AG08395 (cell line): Measurements from ENCODE around the gene PRRC2B.
"Not testable (repeated sequence)": the region's sequence is repeated elsewhere in the genome, so short reads cannot be mapped to it uniquely, and the experiment has no call there.

Experiments
- DNase-seq: peaks from one replicate; pipeline ENCODE4 v3.0.0; 2012; ENCODE audit warnings: mixed read lengths, low spot score

PRRC2B gene

DNA sequence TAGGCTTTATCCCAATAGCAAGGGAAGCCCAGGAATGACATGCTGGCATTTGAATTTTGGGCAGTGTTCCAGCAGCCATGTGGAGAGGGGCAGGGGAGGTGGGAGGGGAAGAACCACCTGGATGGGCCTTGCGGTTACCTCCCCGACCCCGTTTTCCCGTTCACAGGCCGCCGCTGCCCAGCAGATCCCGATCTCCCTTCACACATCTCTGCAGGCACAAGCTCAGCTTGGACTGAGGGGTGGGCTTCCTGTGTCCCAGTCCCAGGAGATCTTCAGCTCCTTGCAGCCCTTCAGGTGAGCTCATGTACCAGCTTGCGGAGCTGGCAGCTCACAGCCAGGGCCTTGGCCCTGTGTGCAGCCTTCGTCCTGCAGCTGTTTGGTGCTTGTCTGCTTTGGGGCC is 93.1 kb downstream of the PRRC2B start:
- no peak for DNase-seq

DNA sequence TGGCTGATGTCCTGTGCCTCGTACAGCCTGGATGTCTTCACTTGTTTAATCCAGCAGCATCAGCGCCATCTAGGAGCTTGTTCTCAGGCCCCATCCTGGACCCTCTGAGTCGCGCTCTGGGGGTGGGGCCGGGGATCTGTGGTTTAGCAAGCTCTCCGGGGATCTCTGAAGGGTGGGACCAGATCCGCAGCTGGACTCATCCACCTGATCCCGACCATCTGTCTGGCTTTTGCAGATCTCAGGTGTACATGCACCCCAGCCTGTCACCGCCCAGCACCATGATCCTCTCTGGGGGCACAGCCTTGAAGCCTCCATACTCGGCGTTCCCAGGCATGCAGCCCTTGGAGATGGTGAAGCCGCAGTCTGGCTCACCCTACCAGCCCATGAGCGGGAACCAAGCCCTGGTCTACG is 93.7 kb downstream of the PRRC2B start:
- no peak for DNase-seq

DNA sequence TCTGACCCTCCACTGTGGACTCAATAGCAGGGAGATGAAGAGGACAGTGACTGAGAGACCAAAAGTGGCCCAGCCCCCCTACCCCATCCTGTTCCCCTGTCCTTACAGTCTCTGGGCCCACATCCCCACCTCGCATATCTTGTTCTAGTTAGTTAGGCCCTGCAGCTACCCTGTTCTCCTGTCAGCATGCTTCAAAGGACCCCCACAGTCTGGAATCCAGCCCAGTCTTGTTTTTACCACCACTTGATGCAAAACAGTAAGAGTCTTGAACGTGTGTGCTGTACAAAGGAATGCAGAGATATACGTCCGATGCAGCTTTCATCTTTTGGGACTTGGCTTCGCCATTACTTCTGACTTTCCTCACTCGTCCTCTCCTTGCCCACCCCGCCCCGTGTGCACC is 96.6 kb downstream of the PRRC2B start:
- DNase-seq: no peak

DNA sequence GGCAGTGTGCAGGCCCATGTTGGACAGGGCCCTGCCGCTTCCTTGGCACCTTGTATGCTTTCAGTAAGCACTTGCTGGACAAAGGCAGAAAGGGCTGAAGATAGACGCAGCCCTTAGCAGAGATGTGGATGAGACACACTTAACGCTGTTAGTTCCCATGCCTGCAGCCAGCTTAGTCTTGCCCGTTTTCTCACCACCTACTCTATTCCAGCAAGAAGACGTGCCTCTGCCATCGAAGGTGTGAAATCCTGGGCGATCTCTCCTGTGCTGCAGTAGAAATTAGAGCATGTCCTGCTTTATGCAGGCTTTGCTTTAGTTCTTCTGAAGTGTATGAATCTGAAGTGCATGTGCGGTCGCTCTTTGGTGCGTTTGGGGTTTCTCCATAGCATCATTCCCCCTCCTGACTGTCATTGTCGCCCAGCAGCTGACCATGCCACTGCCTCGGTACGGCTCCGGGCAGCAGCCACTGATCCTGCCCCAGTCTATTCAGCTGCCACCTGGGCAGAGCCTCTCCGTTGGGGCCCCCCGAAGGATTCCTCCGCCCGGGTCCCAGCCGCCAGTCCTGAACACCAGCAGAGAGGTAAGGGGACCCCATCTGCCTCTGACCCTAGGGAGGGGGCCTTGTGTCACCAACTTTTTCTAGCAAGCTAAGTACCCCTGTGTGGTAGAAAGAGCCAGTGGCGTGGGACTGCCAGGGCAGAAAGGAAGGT is 97.3 kb downstream of the PRRC2B start:
- no peak for DNase-seq

DNA sequence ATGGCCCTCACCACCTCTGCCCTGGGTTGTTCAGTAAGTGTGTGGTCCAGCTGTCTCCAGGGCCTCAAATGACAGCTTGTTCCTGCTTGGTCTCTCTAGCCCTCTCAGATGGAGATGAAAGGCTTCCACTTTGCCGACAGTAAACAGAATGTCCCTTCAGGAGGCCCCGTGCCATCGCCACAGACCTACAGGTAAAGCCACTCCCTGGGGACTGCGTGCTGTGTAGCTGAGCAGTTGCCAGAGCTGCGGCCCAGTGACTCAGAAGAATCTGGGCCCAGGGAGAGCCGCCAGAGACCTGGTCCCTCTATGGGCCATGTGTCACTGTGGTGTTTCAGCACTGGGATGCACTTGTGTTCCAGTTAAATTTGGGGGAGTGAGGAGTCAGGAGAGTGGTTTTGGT is 98.2 kb downstream of the PRRC2B start:
- no peak for DNase-seq

DNA sequence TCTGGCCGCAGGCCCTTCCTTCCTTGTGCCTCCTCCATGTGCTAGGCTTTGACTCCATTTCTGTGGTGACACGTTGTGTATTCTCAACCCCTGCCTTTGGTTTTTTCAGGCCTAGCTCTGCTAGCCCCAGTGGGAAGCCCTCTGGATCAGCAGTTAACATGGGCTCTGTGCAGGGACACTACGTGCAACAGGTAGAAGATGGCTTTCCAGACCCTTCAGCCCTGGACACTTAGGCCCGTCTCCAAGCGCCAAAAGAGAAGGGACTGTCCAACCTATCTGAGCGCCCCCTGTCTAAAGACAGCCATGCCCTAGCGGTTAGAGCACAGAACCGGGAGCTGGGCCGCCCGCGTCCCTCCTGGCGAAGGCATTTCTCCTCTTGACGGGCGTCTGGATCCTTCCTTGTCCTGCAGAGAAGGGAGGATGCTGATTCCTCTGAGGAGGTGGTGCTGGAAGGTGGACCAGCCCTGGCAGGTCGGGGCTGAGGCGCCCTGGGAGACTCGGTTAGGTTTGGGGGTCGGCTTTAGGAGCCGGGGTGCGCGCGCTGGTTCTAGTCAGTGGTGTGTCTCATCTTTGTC is 100.5 kb downstream of the PRRC2B start:
- DNase-seq: no peak

DNA sequence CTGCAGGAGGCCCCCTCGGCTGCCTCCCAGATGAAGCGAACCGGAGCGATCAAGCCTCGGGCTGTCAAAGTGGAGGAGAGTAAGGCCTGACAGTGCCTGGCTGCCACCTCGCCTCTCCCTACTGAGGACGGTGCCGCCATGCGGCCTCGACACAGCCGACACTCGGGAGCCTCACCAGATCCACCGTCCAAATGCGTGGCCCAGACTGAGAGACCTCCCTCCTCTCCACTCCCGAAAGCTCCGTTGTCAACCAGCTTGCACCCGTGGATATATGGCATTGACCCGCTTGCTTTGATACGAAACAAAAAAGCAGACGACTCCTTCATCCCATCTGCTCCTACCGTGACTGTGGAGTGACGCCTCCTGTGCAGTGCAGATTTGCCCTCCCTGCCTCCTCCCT is 101.9 kb downstream of the PRRC2B start:
- DNase-seq: no peak

DNA sequence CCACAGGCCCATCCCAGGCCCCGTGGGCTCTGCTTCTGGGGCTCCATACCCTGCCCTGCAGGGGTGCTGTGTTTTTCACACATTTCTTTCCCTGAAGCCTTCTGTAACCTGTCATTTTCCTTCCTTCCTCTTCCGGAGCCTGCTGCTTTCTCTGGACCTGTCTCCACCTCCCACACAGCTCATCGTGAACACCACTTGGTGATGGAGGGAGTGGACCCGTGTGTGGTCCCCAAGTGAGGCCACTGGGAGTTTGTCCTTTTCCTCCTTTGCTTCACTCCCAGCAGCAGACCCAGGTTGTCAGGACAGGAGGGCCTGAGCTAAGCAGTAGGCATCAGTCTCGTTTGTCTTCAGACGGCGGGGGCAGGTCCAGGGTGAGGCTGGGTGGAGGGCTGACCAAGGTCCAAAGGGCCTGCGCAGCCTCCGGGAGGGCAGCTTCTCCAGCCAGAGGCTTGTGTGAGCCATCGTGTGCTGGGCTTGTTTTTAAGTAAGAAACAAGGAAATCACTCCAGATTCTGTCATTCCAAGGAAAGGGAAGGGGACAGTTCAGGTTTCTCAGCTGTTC is 103.0 kb downstream of the PRRC2B start:
- no peak for DNase-seq

DNA sequence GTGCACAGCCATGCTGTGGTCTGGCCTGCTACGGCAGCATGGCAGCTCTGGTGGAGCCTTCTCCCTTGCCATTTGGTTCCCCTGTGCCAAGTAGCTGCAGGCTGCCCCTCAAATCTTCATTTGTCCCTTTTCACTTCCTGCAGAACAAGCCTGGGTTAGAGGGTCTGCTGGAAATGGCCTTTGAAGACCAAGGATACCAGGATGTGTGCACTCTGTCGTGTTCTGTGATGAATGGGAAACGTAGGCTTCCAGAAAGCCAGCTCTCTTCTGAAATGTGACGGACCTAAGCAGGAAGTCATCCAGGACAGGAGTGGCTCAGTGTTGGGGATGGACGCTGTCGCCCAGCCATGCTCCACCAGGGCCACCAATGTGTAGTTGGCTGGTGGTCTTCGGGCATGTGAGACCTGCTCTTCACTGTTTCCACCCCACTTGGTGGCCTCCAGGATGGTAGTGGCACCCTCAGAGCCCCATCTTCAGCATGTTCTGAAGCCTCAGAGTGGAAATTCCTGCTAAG is 105.4 kb downstream of the PRRC2B start:
- no peak for DNase-seq

DNA sequence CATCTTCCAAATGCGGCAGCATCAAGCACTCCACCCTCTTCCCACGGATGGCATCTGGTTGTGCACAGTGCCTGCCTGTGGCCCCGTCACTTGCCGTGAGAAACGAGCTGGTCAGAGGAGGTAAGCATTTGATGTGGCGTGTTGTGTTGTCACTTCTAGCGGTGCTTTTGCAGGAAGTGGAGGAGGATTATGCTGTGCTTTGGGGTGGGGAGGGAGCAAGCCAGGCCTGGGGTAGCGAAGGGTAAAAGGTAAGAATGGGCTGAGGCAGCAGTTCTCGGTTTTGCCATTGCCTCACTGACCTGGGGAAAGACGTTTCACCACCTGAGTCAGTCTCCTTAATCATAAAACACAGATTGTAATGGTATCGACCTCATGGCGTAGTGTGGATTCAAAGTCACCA is 106.5 kb downstream of the PRRC2B start:
- no peak for DNase-seq

DNA sequence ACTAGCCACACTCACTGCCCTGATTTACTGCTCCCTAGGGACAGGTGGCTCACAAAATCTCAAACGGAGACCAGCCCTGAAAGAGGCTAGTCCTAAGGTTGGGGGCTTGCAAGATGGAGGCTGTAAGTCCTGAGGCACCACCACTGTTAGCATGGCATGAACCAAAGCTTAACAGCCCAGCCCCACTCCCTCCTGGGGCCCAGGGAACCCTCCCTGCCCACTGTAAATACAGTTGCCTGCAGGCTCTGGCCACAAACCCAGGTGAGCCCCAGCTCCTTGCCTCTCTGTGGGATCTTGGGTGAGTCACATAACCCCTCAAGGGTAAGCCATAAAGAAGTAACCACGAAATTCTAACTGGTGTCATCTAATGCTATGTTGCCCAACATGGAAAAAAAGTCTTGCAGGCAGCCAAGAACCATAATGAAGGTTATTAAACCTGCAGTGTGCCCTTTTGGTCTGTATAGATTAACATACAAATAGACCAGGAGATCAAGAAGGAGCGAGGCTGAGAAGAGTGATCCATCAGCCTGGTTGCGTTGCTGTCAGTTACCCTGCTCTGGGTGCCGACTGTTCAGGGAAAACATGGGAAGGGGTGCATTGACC is 107.2 kb downstream of the PRRC2B start:
- DNase-seq: peak; percentile 40

DNA sequence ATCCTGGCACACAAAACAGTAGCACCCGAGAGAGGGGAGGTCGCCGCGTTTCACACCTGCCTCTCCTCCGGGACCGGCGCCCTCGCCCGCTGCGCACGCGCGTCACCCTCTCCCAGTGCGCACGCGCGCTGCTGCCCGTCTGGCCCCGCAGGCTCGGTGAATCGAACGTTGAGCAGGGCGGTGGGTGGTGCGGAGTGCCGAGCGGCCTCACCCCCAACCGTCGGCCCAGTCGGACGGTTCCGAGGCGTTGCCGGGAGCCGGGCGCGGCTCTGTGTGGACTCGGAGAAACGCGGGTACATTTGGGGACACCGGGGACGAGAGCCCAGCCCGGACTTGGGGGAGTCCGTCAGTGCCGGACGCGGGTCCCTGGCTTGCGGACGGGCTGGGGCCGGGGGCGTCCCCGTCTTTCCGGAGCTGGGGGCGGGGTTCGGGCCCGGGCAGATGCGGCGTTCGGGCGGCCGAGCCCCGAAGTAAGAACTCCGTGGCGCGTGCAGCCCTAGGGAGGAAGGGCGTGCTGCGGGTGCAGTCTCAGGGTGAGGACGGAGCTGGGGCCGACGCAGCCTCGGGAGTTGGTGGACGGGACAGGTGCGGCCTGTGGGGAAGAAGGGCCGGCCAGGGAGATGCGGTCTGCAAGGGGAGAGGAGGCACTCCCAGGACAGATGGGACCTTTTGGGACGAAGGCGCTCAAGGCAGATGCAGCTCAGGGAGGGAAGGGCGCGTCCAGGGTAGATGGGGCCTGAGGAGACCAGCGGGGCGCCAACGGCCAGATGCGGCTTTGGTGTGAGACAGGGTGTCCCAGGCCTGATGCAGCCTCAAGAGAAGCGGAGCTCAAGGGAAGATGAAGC is 109.1 kb downstream of the PRRC2B start, which contains the start of gene POMT1:
Gene POMT1 (plus strand): TSS at position 138 of the 845 bp plus-strand sequence. CDS start 1,301 bp downstream, outside the sequence.
- DNase-seq: peak; percentile 99

DNA sequence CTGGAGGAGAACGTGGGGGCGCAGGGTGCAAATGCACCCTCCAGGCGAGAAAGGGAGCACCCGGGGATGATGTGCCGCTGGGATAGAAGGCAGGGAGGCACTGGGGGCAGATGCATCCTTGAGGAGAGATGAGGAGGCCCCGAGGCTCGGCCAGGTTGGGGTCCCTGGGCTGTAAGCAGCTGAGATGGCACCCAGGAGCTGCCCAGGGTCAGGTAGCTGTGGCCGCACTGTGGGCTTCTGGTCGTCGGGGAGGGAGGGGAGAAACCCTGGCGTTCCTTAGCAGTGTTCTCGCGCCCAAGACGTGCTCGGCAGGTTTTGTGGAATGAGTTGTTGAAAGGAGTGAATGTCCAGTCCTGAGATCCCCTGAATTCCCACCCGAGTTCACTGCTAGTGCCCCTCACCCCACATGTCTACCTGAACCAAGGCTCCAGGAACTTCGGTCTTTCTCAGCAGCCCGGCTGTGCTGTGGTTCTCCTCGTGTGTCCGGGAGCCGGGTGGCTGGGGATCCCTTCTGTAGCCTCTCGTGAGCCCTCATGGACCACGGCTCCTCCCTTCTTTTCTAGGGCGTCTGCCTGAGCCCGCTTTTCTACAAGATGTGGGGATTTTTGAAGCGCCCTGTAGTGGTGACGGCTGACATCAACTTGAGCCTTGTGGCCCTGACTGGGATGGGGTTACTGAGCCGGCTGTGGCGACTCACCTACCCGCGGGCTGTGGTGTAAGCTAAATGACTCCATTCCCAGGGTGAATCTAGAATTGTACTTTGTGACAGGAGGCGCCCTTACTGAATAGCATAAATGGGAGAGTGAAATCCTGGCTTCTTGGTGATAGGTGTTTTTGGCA is 110.0 kb downstream of the PRRC2B start:
- DNase-seq: peak; percentile 57

DNA sequence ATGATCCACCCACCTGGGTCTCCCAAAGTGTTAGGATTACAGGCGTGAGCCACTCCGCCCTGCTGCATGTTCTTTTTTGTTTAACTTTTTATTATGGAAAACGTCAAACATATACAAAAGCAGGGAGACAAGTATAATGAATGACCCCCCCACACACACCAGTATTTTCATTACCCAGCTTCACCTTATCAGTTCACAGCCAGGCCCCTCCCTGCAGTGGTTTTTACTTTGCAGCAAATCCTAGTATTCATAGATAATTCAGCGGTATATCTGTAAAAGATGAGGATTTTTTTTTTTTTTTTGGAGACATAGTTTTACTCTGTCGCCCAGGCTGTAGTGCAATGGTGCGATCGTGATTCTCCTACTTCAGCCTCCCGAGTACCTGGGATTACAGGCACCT is 111.1 kb downstream of the PRRC2B start:
- DNase-seq: no peak

DNA sequence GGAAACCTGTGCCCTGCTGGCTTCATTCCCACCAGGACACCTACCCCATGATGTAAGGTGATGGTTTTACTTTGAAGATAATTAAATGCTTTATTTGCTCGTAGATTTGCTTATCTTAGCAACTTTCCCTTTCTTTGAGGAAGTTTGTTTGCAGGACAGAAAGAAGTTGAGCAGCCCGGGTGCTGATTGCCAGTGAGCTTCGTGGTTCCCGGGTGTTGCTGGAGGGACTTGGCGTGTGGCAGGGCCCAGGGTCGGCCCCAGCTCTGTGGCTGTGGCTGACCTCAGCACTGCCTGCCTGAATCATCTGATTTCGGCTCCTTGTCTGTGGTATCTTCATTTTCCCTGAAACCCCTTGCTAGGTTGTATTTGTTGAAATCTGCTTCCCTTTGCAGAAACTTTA is 117.5 kb downstream of the PRRC2B start:
- no peak for DNase-seq

DNA sequence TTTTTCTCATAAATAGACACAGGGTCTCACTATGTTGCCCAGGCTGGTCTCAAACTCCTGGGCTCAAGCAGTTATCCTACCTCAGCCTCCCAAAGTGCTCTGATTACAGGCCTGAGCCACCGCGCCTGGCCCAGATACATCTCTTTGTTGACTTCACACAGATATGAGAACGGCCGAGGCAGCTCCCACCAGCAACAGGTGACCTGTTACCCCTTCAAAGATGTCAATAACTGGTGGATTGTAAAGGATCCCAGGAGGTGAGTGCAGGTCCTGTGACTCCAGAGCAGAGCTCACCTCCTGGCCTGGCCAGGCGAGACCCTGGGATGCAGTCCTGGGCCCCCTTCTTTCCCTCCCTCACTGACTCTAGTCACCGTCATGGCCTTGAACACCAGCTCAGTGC is 118.0 kb downstream of the PRRC2B start:
- no peak for DNase-seq

DNA sequence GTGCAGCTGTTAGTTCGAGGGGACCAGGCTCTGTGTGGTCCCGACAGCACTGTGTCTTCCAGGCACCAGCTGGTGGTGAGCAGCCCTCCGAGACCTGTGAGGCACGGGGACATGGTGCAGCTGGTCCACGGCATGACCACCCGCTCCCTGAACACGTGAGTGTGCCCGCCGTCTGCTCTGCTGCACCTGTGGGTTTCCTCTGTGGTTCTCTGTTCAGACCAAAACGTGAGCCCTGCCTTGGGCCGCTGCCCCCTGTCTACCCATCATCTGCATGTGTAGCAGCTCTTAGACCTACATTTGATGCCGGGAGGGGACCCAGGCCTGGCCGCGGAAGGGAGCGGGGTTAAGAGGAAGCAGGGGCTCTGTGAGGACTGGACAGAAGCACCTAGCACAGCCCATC is 119.3 kb downstream of the PRRC2B start:
- no peak for DNase-seq

DNA sequence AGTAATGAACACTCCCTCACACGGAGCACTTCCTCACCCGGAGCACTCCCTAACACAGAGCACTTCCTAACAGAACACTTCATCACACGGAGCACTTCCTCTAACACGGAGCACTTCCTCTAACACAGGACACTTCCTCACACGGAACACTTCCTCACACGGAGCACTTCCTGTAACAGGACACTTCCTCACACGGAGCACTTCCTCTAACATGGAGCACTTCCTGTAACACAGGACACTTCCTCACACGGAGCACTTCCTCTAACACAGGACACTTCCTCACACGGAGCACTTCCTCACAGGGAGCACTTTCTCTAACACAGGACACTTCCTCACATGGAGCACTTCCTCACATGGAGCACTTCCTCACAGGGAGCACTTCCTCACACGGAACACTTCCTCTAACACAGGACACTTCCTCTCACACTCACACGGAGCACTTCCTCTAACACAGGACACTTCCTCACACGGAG is 121.7 kb downstream of the PRRC2B start:
- DNase-seq: not testable (repeated sequence)

DNA sequence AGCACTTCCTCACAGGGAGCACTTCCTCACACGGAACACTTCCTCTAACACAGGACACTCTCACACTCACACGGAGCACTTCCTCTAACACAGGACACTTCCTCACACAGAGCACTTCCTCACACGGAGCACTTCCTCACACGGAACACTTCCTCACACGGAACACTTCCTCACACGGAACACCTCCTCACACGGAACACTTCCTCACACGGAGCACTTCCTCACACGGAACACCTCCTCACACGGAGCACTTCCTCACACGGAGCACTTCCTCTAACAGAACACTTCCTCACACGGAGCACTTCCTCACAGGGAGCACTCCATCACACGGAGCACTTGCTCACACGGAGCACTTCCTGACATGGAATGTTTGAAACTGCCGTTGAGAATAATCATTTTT is 122.2 kb downstream of the PRRC2B start:
- DNase-seq: no peak

DNA sequence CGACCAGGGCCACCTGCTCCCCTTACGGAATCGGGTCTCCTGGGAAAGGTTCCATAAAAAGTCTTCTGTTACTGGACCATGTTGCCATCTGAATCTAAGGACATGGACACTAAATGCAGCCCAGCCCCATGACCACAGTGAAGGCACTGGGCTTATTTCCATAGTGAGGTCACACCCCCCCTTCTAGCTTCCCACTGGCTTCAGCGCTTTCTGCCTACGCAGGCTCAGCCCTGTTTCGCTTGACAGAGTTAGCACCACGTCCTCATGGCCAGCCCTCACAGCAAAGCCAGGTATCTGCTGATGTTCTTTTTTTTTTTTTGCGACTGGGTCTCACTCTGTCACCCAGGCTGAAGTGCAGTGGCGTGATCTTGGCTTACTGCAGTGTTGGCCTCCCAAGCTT is 123.0 kb downstream of the PRRC2B start:
- no peak for DNase-seq

DNA sequence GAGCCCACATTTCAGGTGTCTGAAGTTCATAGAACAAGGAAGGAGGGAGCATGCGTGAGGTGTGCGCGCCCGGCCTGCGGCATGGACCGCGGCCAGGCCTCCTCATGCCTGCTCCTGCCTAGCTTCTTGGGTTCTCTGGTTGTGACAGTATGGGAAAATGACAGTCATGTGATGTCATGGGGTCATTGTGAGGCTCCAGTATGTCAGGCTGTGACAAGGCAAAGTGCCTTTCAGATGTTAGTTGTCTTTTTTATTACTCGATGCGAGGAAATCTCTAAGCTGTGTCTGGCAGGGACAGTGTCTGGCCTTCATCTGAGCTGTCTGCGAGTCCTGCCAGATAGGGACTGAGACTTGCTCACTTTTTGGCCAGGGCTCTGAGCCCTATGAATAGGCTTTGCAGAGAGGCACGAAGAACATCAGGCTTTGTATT is 123.9 kb downstream of the PRRC2B start:
- DNase-seq: no peak
